ENCODE data around the gene NF1.

The NF1 gene

GRCh38 chr17:31251105-31251969 lies 156.6 kb downstream of the NF1 start:
- no peaks in the 10 kb centered on the region for H4K20me1 ChIP-seq (ENCODE audit: insufficient read depth, low read length)
- H3K27ac ChIP-seq (ENCODE audit: low read depth, low read length, poor library complexity, severe bottlenecking) = no peak overlapping the region
- peaks cover 5% of the 10 kb centered on the region; the same call in 1 of the 2 replicates for H3K36me3 ChIP-seq (ENCODE audit: insufficient read depth, low read length)
- no peaks in the 10 kb centered on the region for H3K9me2 ChIP-seq (ENCODE audit: low read depth, low read length)
- no peaks in the 10 kb centered on the region for H3F3A ChIP-seq (ENCODE audit: insufficient read depth, low read length)
- H3K79me2 ChIP-seq (ENCODE audit: insufficient read depth, low read length) = no peaks in the 10 kb centered on the region
- H3K9me3 ChIP-seq (ENCODE audit: low read length) = no peaks in the 10 kb centered on the region
- H3K9ac ChIP-seq (ENCODE audit: low read length) = no peak overlapping the region
- no peak overlapping the region for H2AFZ ChIP-seq (ENCODE audit: low read length)
- no peak overlapping the region for H3K4me3 ChIP-seq (ENCODE audit: low read depth, low read length, poor library complexity, severe bottlenecking)
- TF ChIP-seq, protein P1, sequence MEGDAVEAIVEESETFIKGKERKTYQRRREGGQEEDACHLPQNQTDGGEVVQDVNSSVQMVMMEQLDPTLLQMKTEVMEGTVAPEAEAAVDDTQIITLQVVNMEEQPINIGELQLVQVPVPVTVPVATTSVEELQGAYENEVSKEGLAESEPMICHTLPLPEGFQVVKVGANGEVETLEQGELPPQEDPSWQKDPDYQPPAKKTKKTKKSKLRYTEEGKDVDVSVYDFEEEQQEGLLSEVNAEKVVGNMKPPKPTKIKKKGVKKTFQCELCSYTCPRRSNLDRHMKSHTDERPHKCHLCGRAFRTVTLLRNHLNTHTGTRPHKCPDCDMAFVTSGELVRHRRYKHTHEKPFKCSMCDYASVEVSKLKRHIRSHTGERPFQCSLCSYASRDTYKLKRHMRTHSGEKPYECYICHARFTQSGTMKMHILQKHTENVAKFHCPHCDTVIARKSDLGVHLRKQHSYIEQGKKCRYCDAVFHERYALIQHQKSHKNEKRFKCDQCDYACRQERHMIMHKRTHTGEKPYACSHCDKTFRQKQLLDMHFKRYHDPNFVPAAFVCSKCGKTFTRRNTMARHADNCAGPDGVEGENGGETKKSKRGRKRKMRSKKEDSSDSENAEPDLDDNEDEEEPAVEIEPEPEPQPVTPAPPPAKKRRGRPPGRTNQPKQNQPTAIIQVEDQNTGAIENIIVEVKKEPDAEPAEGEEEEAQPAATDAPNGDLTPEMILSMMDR (IDR thresholded peaks at IDR 0.05; ENCODE audit: low read length) = no peak
- no peak for TF ChIP-seq EZH2 (IDR thresholded peaks at IDR 0.05; ENCODE audit: borderline replicate concordance, low read length)
- H3K4me2 ChIP-seq (ENCODE audit: low read length) = no peak overlapping the region
- no peaks in the 10 kb centered on the region for H3K27me3 ChIP-seq (ENCODE audit: insufficient read depth, low read length)
- H3K4me1 ChIP-seq (ENCODE audit: insufficient read depth, low read length, severe bottlenecking) = peaks cover 11% of the 10 kb centered on the region

DNA sequence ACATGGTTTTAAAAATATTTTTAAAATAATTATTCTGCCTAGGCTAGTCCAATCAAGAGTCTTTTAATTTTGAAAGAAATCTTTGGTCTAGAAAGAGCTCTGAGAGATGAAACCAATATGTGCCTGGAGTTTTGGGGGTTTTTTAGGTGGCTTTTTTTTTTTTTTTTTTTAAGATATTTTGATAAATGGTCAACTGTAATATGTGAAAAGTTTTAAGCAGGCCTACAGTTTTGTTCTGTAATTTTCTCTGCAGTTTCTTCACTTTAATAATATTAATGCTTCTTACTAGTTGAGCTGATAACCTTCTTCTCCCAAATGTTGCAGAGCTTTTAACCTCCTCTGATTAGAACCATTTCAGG lies 157.2 kb downstream of the NF1 start:
- Histone ChIP-seq H3K27me3 (ENCODE audit: insufficient read depth, low read length) (no peaks in the 10 kb centered on the region), H3K4me1 (ENCODE audit: insufficient read depth, low read length, severe bottlenecking) (peaks cover 11% of the 10 kb centered on the region), H3K4me3 (ENCODE audit: low read depth, low read length, poor library complexity, severe bottlenecking) (no peak overlapping the region), H3K27ac (ENCODE audit: low read depth, low read length, poor library complexity, severe bottlenecking) (no peak overlapping the region), H4K20me1 (ENCODE audit: insufficient read depth, low read length) (no peaks in the 10 kb centered on the region), H3K79me2 (ENCODE audit: insufficient read depth, low read length) (no peaks in the 10 kb centered on the region), H3K36me3 (ENCODE audit: insufficient read depth, low read length) (peaks cover 5% of the 10 kb centered on the region; the same call in 1 of the 2 replicates), H3K9me2 (ENCODE audit: low read depth, low read length) (no peaks in the 10 kb centered on the region), H2AFZ (ENCODE audit: low read length) (no peak overlapping the region), H3K9ac (ENCODE audit: low read length) (no peak overlapping the region), H3K9me3 (ENCODE audit: low read length) (no peaks in the 10 kb centered on the region), H3K4me2 (ENCODE audit: low read length) (no peak overlapping the region), H3F3A (ENCODE audit: insufficient read depth, low read length) (no peaks in the 10 kb centered on the region)
- TF ChIP-seq, protein P1 (IDR thresholded peaks at IDR 0.05; ENCODE audit: low read length) = no peak
- no peak for TF ChIP-seq EZH2 (IDR thresholded peaks at IDR 0.05; ENCODE audit: borderline replicate concordance, low read length)

- Histone ChIP-seq H3K4me3 (ENCODE audit: low read depth, low read length, poor library complexity, severe bottlenecking) (no peak overlapping the region), H3K79me2 (ENCODE audit: insufficient read depth, low read length) (no peaks in the 10 kb centered on the region), H3K9me3 (ENCODE audit: low read length) (no peaks in the 10 kb centered on the region), H3K4me2 (ENCODE audit: low read length) (no peak overlapping the region), H3K27me3 (ENCODE audit: insufficient read depth, low read length) (no peaks in the 10 kb centered on the region), H3K9me2 (ENCODE audit: low read depth, low read length) (no peaks in the 10 kb centered on the region), H3F3A (ENCODE audit: insufficient read depth, low read length) (no peaks in the 10 kb centered on the region), H3K9ac (ENCODE audit: low read length) (no peak overlapping the region), H3K27ac (ENCODE audit: low read depth, low read length, poor library complexity, severe bottlenecking) (no peak overlapping the region), H2AFZ (ENCODE audit: low read length) (no peak overlapping the region), H3K36me3 (ENCODE audit: insufficient read depth, low read length) (peaks cover 5% of the 10 kb centered on the region; the same call in 1 of the 2 replicates), H4K20me1 (ENCODE audit: insufficient read depth, low read length) (no peaks in the 10 kb centered on the region), H3K4me1 (ENCODE audit: insufficient read depth, low read length, severe bottlenecking) (peaks cover 11% of the 10 kb centered on the region)
- no peak for TF ChIP-seq EZH2 (IDR thresholded peaks at IDR 0.05; ENCODE audit: borderline replicate concordance, low read length)
- TF ChIP-seq, protein P1 (IDR thresholded peaks at IDR 0.05; ENCODE audit: low read length) = no peak
These were observed 158.0 kb downstream of the NF1 start for GRCh38 chr17:31252741-31253140.
